Glomerular visceral epithelial cell (primary cell): ENCODE results near the gene IPO4.
A peak's percentile ranks its signal among the peaks of the same experiment; 100 is the strongest.
"Not testable (repeated sequence)": the region's sequence is repeated elsewhere in the genome, so short reads cannot be mapped to it uniquely, and the experiment has no call there.

Experiments used
- DNase-seq: peaks from one replicate; pipeline ENCODE4 v3.0.0-alpha.2; 2016; ENCODE audit errors: extremely low spot score

The IPO4 gene

DNA sequence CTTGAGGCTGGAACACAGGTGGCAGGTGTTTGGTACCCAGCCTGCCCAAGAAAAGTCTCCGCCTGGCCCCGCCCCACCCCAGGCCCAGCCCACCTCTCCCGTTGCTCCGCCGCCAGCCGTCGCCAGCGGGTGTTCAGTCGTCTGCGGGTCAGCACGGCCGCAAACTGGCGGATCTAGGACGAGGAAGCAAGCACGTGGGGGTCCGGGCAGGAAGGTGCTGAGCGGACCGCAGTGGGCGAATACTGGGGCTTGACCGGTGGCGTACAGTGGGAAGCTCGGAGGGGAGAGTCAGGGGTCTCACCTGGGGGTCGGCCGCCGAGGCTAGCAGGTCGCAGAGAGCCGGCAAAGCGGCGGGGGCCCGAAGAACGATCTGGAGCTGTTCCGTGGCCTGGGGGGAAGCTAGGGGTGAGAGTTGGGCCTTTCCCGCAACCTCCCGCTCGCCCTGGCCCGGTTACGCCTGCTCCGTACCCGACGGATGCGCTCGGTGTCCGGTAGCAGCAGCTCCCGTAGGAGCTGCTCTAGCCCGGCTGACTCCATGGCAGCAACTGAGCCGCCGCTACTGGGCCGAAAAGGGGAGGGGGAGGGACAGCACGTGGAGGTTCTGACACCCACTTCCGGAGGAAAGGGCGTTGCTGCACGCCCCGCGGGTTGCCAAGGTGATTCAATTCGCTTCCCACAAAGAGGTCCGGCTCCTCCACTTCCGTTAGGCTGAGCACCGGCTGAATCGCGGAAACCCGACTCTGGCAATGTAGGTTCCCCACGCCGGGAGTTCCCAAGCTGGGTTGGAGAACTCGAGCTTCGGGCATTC lies at the start of gene IPO4:
Gene IPO4 (minus strand): TSS at position 566 of the 808 bp plus-strand sequence. CDS start 29 bp downstream, at position 537.
- DNase-seq = peak; percentile 98

- DNase-seq = no peak
Measured at GRCh38 chr14:24238123-24238522, 49.5 kb upstream of the IPO4 start.

GRCh38 chr14:24237463-24237955 lies 48.9 kb upstream of the IPO4 start:
- DNase-seq = no peak

- DNase-seq = no peak
Measured at GRCh38 chr14:24236689-24237462, 48.3 kb upstream of the IPO4 start.

DNA sequence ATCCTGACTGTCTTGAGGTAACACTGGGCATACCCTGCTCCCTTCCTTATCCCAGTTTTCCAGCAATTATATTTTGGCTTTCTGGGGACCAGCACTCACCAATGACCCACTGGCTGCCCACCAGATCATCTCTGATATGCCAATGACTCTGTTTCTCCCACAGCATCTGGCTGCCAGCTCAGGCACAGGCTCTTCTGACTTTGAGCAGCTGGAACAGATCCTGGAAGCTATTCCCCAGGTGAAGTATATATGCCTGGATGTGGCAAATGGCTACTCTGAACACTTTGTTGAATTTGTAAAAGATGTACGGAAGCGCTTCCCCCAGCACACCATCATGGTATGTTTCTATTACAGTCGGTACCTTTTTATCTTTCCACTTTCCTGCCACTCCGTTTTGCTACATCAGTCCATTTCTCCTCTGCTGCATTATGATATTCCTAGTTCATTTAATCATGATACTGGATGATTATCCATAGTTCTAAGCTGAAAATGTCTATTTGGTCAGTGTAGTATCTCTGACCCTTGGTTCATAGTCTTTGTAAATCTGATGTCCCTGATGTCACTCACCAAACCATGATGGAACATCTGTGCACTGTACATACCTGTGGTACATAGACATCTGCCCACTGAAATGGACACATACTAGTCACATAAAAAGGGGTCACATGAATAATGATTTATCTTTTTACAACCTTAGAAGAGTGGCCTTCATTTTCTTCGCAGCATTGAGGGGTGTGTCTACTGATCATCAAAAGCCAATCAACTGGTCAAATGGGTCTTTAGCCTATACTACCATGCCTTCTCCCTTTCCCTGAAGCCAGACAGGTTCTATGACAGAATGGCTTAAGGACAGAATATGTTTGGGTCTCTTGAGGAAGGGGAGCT lies 47.4 kb upstream of the IPO4 start:
- DNase-seq = no peak

GRCh38 chr14:24234095-24235005 lies 45.7 kb upstream of the IPO4 start:
- DNase-seq = no peak

- no peak for DNase-seq
Measured at GRCh38 chr14:24233538-24233866, 44.9 kb upstream of the IPO4 start.

DNA sequence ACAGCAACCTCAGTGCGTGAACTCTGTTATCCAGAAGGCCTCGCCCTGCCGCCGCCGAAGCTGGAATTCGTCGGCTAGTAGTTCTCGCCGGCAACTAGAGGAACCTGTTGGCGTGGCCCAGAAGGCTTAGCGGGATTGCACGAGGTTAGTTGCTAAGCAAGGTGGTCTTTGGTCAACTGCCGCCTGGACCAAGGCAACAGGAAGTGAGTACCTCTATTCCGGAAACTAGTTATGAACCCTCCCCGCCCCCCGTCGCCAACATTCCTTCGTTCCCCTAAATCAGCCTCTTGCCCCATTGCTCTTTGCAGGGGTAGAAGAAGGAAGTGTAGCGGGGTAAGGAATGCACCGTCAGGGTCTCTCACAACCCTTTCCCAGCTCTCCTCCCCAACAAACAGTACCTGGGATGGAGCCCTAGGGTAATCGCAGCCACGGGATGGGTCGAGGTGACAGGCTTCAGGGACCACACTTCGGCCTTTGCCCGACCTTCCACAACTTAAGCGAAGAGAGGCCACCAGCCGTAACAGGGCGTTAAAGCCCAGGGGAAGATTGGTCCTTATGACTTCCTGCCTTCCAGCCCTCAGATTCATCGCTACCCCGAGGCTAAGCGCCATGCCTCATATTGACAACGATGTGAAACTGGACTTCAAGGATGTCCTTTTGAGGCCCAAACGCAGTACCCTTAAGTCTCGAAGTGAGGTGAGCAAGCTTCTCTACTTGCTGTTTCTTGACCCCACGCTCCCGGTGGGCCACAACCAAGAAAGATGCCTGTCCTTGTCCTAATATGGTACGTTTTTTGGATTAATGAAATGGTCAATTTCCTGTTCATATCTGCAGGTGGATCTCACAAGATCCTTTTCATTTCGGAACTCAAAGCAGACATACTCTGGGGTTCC lies 44.3 kb upstream of the IPO4 start, which contains the start of gene GMPR2:
Gene GMPR2 (plus strand): TSS at position 285 of the 893 bp plus-strand sequence. CDS start 325 bp downstream, at position 610.
- DNase-seq = no peak

- peak; percentile 90 for DNase-seq
Measured at GRCh38 chr14:24232121-24232644, 43.6 kb upstream of the IPO4 start, which contains the start of gene NEDD8. TSS of gene NEDD8 (minus strand) at chr14:24232367. CDS start at chr14:24232267, 100 bp downstream.

GRCh38 chr14:24231263-24232120 lies 42.9 kb upstream of the IPO4 start:
- no peak for DNase-seq

DNA sequence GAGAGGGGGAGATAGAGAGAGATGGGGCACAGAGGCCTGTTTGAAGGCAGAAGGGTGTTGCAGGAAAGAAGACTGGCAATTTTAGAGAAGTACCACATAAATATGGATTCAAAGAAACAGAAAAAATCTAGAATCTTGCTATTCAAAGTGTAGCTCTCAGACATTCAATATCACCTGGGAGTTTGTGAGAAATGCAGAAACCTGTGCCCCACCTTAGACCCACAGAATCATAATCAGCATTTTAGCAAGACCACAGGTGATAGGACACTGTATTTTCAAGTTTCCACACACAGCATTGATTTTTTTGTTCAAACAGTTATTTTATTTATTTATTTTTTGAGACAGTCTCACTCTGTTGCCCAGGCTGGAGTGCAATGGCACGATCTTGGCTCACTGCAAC lies 40.3 kb upstream of the IPO4 start:
- no peak for DNase-seq

DNA sequence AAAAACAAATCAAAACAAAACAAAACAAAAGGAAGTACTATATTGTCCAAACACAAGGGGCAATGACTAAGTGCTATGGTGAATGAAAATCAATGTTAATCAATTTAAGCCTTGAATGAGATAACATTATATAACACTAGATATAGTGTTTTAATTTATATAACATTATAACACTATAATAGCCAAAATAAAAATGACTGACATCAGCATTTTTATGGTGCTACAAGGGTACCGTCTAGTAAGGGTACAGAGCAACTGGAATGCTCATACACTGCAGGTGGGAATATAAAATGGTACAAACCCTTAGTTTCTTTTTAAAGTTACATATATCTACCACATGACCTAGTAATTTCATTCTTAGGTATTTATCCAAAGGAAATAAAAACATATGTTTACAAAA lies 37.9 kb upstream of the IPO4 start:
- DNase-seq = no peak

DNA sequence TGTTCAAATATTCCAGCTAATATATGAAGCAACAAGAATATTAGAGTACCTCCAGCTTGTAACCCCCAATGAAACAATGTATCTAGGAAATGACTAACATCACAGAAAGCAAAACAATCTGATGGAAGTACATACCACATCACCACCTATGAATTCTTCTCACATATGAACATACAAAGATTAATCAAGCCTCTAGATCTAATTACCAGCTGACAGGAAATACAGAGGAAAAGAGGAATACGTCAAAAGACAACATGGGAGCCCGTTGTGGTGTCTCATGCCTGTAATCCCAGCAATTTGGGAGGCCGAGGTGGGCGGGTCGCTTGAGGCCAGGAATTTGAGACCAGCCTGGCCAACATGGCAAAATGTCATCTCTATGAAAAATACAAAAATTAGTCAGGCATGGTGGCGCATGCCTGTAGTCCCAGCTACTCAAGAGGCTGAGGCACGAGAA lies 36.0 kb upstream of the IPO4 start:
- peak; percentile 44 for DNase-seq

GRCh38 chr14:24222987-24223386 lies 34.4 kb upstream of the IPO4 start:
- DNase-seq = not testable (repeated sequence)

DNA sequence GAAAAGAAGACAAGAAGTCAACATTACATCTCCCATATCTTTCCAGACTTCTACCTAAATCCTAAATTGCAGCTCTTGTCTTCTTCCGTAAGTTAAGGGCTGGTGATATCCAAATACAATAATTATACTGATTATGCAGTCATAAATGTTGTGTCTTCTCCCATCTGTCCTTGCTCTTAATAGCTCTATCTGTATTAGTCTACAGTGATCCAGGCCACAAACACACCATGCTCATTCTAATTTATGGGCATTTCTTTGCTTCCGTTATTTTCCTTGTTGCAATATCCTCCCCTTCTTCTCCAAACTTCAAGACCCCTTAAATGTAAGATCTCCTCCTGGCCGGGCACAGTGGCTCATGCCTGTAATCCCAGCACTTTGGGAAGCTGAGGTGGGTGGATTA lies 30.9 kb upstream of the IPO4 start:
- no peak for DNase-seq

DNA sequence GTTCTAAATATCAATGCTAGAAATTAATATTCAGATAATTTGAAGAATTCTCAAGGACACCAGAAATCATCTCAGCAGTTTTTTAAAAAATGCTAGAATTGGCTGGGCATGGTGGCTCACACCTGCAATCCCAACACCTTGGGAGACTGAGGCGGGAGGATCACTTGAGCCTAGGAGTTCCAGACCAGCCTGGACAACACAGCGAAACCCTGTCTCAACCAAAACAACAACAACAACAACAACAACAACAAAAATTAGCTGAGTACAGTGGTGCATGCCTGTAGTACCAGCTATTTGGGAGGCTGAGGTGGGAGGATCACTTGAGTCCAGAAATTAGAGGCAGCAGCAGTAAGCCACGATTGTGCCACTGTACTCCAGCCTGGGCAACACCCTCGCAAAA lies 30.5 kb upstream of the IPO4 start:
- DNase-seq = no peak

- not testable (repeated sequence) for DNase-seq
Measured at GRCh38 chr14:24216876-24217275, 28.3 kb upstream of the IPO4 start.

DNA sequence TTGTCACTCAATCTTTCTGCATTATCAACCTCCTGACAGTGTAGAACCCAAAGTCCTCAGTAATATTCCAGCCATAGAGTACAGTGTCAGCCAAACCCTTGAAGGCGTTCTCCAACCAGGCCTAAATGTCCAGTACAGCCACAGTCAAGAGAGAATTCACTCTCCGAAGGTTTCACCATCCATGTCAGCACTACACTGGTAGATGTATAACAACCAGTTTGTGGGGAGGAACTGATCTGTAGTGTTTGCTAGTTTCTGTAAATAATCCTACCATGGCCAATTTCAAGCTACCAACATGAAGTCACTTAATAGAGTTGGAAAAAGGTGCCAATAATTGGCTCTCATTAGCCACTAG lies 27.7 kb upstream of the IPO4 start:
- no peak for DNase-seq
